ENCODE results near the gene ZNF689.
"Not testable (repeated sequence)": the region's sequence is repeated elsewhere in the genome, so short reads cannot be mapped to it uniquely, and the experiment has no call there.

Gene ZNF689

GRCh38 chr16:30633526-30633925, 23.3 kb upstream of the ZNF689 start:
- DNase-seq, result no peak

GRCh38 chr16:30632454-30632853, 22.3 kb upstream of the ZNF689 start:
- not testable (repeated sequence) for DNase-seq

- peak; percentile 70 for DNase-seq
These were observed 18.7 kb upstream of the ZNF689 start for GRCh38 chr16:30628628-30629540.

DNA sequence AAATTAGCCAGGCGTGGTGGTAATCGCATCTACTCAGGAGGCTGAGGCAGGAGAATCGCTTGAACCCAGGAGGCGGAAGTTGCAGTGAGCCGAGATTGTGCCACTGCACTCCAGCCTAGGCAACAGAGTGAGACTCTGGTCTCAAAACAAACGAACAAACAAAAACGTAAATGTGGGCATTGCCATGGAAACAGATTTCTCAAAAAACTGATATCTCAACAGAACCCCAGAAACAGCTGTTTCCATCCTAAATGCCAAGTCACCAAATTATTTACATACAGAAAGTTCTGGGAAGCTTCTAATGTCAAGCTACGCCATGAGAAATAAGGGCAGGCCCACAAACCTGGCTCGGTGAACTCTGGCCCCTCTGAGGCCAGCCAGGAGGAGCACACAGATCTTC, 16.0 kb upstream of the ZNF689 start:
- DNase-seq, result no peak

DNA sequence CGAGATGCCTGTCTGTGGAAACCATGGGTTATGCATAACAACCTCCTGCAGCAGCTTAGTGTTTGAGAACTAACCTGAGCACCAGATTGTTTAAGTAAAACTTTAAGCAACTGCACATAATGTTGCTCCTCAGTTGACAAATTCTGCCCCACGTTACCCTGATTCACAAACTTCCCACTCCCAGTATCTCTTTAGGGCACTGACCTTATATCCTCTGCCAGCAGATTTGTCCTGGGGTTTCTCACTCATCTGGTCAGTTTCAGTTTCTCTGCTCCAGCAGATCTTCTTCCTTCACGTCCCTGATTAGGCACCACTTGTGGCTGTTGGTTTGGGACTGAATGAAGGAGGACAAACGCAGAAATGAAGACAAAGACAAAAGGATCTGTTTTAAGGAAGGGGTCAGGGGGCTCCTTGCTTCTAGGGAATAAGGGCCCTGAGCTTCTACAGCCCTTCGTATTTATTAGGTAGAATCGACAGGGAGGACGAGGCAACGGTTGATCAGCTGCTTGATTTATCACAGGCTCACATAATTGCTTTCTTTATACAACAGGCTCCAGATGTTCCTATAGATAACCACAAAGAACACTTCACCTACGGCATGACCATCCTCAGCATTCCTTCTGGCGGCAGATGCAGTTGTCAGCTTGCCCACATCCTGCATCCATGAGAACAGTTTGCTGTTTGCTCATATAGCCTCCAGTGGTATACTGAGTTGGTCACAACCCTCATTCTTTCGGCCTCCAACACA, 13.5 kb upstream of the ZNF689 start:
- DNase-seq, result no peak

- no peak for DNase-seq
These were observed 12.4 kb upstream of the ZNF689 start for GRCh38 chr16:30622455-30623032.

DNA sequence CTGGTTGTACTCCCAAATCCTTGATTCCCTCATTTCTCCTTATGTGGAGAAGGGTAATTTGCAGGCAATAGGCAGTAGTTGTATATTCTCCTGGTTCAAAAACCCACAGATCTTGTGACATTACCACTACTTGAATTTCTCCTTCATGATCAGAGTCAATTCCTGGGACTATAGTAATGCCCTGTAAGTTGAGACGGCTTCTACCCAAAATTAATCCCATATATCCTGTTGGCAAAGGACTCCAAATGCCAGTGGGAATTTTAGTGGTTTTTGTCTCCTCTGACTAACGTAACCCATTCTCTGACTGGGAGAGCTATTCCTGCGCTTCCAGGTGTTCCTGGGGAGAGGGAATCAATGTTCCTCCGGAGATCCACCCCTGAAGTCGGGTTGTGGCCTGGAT, 11.6 kb upstream of the ZNF689 start:
- DNase-seq, result no peak

GRCh38 chr16:30620169-30620568, 10.0 kb upstream of the ZNF689 start:
- peak; percentile 47 for DNase-seq

DNA sequence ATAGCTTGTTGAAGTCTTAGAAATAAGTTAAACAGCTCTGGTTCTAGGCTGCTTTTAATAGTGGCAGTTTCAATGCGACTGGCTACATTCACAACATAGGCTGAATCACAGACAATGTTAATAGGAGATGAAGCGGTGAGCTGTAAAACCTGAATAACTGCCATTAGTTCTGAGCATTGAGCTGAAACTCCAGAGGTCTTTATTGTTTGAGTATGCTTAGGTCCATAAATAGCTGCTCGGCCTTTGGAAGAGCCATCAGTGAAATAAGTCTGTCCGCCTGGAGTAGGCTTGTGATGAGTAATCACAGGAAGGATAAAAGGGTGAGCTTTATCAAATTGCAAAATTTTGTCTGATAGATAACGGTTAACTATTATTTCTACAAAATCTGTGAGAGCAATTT, 9.4 kb upstream of the ZNF689 start:
- DNase-seq, result peak; percentile 69

GRCh38 chr16:30619202-30619601, 9.0 kb upstream of the ZNF689 start:
- no peak for DNase-seq

GRCh38 chr16:30615358-30616091, 5.3 kb upstream of the ZNF689 start:
- DNase-seq, result peak; percentile 97

- DNase-seq, result peak; percentile 41
These were observed 925 bp downstream of the ZNF689 start for GRCh38 chr16:30609002-30609925.

DNA sequence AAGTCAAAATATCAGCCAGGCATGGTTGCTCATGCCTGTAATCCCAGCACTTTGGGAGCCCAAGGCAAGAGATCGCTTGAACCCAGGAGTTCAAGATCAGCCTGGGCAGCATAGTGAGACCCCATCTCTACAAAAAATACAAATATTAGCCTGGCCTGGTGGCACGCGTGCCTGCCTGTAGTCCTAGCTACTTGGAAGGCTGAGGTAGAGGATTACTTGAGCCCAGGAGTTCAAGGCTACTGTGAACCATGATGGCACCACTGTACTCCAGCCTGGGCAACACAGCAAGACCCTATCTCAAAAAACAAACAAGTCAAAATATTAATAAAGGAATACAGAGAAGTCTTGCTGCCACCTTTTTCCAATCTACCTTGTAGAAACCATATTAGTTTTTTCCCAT, 4.2 kb downstream of the ZNF689 start:
- DNase-seq, result no peak

DNA sequence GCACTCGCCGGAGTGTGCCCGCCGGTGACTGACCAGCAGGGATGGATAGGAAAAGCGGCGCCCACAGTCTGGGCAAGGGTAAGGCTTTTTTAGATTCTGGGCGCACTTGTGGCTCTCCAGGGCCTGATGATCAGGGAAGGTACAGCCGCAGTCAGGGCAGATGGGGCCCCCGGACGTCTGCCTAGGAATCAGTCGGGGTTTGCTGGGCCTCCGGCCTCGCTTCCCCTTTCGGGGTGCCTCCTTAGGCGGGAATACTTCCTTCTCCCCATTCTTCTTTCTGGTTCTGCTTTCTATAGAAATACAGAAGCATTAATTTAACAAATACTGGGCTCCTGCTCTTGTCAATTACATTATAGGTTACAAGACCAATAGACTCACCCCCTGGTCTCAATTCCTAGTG, 5.0 kb downstream of the ZNF689 start:
- no peak for DNase-seq

GRCh38 chr16:30604316-30604947, 5.8 kb downstream of the ZNF689 start:
- no peak for DNase-seq

- no peak for DNase-seq
These were observed 6.3 kb downstream of the ZNF689 start for GRCh38 chr16:30603945-30604315.

- no peak for DNase-seq
These were observed 7.4 kb downstream of the ZNF689 start for GRCh38 chr16:30602616-30603277.

- no peak for DNase-seq
These were observed 8.2 kb downstream of the ZNF689 start for GRCh38 chr16:30601966-30602365.

DNA sequence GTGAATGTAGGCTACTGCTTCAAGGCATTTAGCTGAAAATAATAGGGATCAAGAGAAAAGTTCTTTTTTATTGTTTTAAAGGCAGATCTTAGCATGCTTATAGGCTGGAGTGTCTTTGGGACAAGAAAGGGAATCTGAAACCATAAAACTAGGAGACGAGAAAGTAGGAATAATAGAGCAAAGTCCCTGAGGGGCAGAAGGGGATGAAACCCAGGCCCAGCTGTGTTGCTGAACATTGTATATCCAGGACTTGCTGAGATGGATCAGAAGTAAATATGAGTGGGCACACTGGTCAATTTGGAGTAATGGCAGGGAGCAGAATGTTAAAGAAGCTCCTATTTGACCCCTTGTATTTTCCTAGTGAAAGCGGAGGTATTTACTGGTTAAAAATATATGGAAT, 9.3 kb downstream of the ZNF689 start:
- no peak for DNase-seq

DNA sequence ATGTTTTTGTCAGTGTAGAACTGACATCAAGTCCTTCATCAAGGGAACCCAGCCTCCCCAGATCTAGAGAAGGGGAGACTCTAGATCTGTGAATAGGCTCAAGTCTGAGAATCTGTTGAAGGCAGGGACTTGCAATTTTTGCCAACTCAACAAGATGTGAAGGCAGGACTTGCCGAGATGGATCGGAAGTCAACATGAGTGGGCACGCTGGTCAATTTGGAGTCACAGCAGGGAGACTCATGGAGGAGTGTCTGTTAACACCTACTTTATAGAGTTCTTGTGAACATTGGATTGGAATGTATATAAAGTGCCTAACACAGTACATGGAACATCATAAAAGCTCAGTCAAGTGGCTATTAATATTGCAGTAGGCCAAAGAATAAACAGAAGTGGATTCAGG, 10.0 kb downstream of the ZNF689 start:
- DNase-seq, result no peak

DNA sequence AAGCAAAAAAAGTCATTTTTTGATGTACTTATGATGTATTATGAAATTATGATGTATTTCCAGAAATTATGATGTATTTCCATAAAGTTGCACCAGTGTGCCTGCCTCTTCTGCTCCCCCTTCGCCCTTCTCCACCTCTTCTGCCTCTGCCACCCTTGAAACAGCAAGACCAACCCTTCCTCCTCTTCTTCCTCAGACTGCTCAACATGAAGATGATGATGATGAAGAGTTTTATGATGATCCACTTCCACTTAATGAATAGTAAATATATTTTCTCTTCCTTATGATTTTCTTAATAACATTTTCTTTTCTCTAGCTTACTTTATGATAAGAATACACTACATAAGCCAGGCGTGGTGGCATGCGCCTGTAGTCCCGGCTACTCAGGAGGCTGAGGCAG, 17.3 kb downstream of the ZNF689 start:
- DNase-seq, result no peak
